HS-5 (cell line): ENCODE measurements around the gene DST.

Source experiments
- DNase-seq: peaks from one replicate; pipeline ENCODE4 v3.0.0-alpha.2; 2012; ENCODE audit warnings: low read depth

Gene DST

GRCh38 chr6:56642366-56643261, at the start of gene DST:
TSS of gene DST (minus strand) at chr6:56642889.
- DNase-seq: peak; percentile 93

- no peak for DNase-seq
Measured at GRCh38 chr6:56691814-56692213, 49.1 kb upstream of the DST start.

GRCh38 chr6:56691286-56691595, 48.6 kb upstream of the DST start:
- no peak for DNase-seq

- DNase-seq: peak; percentile 80
Measured at GRCh38 chr6:56690519-56691285, 48.0 kb upstream of the DST start.

GRCh38 chr6:56689663-56690062, 47.0 kb upstream of the DST start:
- no peak for DNase-seq

DNA sequence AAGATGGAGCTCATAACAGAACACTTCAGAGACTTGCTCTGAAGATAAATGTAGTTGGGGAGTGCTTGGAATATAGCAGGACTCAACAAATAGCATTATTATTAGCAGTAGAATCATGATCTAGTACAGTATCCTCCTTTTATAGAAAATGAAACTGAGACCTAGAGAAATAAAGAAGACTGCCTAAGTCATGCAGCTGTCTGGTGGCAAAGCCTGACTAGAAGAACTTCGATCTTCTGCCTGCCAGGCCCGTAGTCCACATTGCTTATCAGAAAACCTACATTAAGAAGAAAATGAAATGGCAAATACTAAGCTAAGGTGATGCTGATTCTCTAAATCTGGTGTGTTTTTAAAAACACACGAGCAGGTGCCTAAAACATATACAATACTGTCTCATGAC, 46.4 kb upstream of the DST start:
- no peak for DNase-seq

DNA sequence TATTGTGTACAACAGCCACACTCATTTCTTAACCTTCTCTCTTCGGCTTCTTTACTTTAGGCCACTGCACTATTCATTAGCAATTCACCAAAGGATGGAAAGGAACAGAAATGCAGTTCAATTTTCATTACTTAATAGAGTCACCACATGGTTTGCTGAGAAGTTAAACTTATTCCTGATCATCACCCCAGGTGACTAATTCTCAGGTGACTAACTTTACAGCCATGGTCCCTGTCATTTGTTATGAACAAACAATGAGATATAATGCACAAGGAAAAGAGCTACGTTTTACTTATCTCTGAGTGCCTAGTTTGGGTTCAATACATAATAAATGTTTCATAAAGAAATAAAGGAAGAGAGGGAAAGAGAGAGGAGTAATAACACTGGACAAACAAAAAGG, 45.8 kb upstream of the DST start:
- DNase-seq: no peak

- DNase-seq: no peak
Measured at GRCh38 chr6:56687551-56687950, 44.9 kb upstream of the DST start.

DNA sequence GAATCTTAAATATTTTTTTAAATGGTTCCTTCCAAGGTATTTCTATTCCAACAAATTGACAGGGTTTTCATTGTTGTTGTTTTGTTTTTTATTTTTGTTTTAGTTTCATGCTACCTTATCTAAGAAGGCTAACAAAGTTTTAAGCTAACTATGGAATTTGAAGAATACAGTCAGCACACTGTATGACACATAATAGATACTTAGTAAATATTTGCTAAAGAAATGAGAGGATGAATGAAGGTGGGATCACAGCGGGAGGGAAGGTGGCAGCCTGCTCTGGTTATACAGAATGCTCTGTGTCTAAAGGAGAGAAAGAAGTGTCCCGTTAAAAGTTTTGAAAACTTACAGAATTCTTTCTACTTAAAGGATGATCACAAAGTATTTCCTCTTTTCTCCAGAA, 43.7 kb upstream of the DST start:
- DNase-seq: no peak

GRCh38 chr6:56685994-56686393, 43.3 kb upstream of the DST start:
- DNase-seq: no peak

- no peak for DNase-seq
Measured at GRCh38 chr6:56685102-56685733, 42.5 kb upstream of the DST start.

- no peak for DNase-seq
Measured at GRCh38 chr6:56684342-56685101, 41.8 kb upstream of the DST start.

- peak; percentile 87 for DNase-seq
Measured at GRCh38 chr6:56683882-56684281, 41.2 kb upstream of the DST start.

DNA sequence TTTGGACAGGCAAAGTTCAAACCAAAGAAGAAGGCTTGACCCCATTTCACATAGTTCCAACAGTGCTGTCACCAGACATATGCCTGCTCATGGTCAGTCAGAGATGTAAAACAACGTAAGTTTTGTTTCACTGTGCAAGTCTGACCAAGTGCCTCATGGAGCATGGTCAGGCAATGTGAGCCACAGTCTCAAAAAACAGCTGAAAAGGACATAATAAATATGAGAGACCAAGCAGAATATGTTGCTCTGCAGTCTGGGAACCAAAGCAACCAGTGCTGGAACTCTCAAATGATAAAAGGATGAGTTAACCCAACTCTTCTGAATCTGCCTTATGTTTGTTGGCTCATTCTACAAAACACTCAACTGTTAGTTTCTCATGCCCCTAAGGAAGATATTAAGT, 39.9 kb upstream of the DST start:
- DNase-seq: no peak

DNA sequence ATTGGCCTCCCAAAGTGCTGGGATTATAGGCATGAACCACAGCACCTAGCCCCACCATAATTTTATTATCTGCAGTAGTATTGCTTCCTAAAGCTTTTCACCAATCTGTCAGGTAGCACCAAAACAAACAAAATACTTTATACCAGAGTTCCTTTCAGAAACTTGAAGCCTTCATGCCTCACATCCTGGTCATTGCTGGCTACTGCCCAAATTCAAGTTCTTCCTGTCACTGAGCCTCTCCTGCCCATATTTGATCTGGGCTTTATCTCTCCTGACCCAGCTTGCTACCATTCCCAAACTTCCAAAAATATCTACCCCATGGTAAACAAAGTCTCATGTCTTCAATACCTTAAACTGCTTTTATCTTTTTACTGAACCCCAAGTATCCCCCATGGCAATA, 34.9 kb upstream of the DST start:
- no peak for DNase-seq

- DNase-seq: no peak
Measured at GRCh38 chr6:56671651-56672461, 29.2 kb upstream of the DST start.

DNA sequence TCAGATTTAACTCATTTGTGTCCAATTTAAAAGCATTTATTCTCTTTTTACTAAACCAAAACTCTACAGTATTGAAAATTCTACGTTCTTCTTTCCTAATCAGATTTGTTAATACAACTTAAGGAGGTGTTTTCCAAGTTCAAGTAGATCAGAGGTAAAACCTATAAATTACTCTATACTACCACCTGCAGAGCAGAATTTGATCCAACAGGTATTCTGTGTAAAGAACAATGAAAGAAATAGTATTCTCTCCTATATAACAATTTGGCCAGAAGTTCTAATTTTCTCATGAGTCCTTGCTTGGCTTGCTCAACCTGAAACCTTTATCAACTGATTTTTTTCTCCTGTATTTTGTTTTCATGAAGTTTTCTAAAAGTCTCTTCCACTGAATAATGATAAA, 28.5 kb upstream of the DST start:
- no peak for DNase-seq

DNA sequence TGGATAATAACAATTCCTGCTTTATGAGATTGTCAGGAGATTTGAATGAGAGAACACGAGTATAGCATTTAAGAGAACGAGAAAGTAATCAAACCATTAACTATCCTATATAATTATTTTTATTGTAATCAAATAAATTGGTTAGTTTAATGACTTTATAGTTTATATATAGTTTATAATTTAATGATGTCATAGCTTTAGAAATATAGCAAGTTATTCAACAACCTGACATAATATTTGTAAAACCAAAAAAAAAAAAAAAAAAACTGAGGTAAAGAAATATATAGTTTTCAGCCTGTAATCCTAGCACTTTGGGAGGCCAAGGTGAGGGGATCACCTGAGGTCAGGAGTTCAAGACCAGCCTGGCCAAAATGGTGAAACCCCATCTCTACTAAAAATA, 26.4 kb upstream of the DST start:
- DNase-seq: no peak

DNA sequence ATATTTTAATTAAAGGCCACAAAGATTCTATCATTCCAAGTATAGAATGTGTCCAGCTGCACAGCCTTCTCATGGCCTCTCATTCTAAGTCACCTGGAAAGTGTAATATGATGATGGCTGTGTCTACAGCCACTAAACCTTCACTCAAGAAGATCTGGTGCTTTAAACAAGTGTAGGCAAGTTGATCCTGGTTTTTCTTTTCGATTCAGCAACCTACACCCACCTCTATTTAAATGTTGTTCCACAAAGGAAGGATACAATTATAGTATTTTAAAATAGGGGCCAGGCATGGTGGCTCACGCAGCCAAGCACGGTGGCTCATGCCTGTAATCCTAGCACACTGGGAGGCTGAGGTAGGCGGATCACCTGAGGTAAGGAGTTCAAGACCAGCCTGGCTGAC, 25.5 kb upstream of the DST start:
- DNase-seq: no peak

- no peak for DNase-seq
Measured at GRCh38 chr6:56667336-56667735, 24.6 kb upstream of the DST start.

- DNase-seq: no peak
Measured at GRCh38 chr6:56664029-56664428, 21.3 kb upstream of the DST start.

DNA sequence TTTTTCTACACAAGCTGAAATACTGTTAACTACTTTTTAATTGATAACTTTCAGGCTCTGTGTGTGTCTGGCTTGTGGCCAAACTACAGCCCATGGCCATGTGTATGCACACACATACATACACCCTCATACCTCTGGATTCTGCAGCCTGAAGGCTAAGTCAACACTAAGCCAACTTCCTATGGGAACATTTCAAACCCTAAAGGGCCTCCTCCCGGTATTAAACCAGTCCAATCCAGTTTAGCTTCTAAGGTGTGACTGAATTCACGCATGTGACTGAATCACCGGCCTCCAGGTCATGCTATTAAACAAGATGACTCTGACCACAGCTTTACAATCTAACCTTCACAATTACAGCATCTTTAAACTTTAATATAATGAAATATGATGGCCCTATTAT, 20.7 kb upstream of the DST start:
- DNase-seq: no peak
